Measurements from ENCODE around the gene SOX4. TPM values are rescaled to one million over a fixed set of nuclear protein-coding genes. Genes with fewer than 3 reads are reported as not detected.
"Not testable (repeated sequence)": the region's sequence is repeated elsewhere in the genome, so short reads cannot be mapped to it uniquely, and the experiment has no call there.

SOX4 gene
- under 1 TPM; 0.05 to 0.12 TPM for total RNA-seq

DNA sequence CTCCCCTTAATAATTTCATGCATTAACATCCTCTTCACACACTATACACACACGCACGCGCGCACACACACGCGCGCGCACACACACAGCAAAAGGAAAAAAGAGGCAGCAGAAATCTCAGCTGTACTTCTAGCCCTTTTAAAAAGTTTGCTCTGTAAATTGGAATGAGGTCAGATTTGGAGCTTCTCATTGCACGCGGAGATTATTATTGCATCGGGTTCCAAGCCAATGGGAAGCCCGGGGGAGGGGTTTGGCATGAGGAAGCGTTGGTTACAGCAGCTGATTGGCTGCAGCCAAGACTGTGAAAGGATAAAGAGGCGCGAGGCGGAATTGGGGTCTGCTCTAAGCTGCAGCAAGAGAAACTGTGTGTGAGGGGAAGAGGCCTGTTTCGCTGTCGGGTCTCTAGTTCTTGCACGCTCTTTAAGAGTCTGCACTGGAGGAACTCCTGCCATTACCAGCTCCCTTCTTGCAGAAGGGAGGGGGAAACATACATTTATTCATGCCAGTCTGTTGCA, at the start of gene SOX4:
Gene SOX4, plus strand, starts transcription at position 340 of the 515 bp plus-strand sequence. CDS start 784 bp downstream, outside the sequence.
- no peaks in the 10 kb centered on the region for H3K9me3 Mint-ChIP-seq
- H3K36me3 Mint-ChIP-seq: peaks cover 4% of the 10 kb centered on the region
- intact Hi-C loops (cut with micrococcal nuclease): loop anchor here (1.0 to 5.0 kb wide), 2 partner anchors 191 to 673 kb away; no protein-coding TSS in a partner anchor
- ChIA-PET POLR2A (no interaction called here), CTCF (interaction anchor here (0.6 to 8.8 kb wide), 2 partner anchors 595 to 1028 kb away, joined by 4 to 107 read pairs; no protein-coding TSS in a partner anchor)
- H3K4me3 Mint-ChIP-seq: peak within 1 kb of the TSS; percentile 76
- DNase-seq: peak; percentile 64
- H3K4me1 Mint-ChIP-seq (ENCODE audit: low read depth): peaks cover 19% of the 10 kb centered on the region
- H3K27ac Mint-ChIP-seq: peak within 1 kb of the TSS; percentile 33
- H3K27me3 Mint-ChIP-seq: peaks cover 44% of the 10 kb centered on the region

DNA sequence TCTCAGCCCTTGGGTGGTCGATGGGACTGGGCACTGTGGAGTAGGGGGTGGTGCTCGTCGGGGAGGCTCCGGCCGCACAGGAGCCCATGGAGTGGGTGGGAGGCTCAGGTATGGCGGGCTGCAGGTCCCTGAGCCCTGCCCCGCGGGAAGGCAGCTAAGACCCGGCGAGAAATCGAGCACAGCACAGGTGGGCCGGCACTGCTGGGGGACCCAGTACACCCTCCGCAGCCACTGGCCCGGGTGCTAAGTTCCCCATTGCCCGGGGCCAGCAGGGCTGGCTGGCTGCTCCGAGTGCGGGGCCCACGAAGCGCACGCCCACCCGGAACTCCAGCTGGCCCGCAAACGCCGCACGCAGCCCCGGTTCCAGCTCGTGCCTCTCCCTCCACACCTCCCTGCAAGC, 41.3 kb upstream of the SOX4 start:
- H3K27ac Mint-ChIP-seq; H3K27me3 Mint-ChIP-seq; H3K36me3 Mint-ChIP-seq; intact Hi-C loops (cut with micrococcal nuclease); POLR2A ChIA-PET; DNase-seq; H3K4me1 Mint-ChIP-seq (ENCODE audit: low read depth); CTCF ChIA-PET; H3K4me3 Mint-ChIP-seq: not testable (repeated sequence)
- H3K9me3 Mint-ChIP-seq: peaks cover 11% of the 10 kb centered on the region

DNA sequence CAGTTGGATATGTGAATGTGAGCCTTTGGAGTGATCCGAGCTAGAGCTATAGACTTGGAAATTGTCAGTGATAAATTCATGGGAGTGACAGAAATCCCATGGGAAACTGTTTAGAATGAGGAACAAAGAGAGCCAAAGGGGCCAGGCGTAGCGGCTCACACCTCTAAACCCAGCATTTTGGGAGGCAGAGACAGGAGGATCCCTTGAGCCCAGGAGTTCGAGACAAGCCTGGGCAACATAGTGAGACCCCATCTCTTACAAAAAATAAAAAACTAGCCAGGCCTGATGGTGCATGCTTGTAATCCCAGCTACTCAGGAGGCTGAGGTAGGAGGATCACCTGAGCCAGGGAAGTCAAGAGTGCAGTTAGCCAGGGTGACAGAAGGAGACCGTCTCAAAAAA, 39.3 kb upstream of the SOX4 start:
- H3K36me3 Mint-ChIP-seq: no peaks in the 10 kb centered on the region
- DNase-seq: no peak
- H3K4me1 Mint-ChIP-seq (ENCODE audit: low read depth): no peaks in the 10 kb centered on the region
- no peak overlapping the region for H3K27ac Mint-ChIP-seq
- intact Hi-C loops (cut with micrococcal nuclease): no loop called here
- H3K9me3 Mint-ChIP-seq: peaks cover 3% of the 10 kb centered on the region
- ChIA-PET POLR2A (no interaction called here), CTCF (no interaction called here)
- H3K27me3 Mint-ChIP-seq: no peaks in the 10 kb centered on the region
- H3K4me3 Mint-ChIP-seq: no peak overlapping the region

DNA sequence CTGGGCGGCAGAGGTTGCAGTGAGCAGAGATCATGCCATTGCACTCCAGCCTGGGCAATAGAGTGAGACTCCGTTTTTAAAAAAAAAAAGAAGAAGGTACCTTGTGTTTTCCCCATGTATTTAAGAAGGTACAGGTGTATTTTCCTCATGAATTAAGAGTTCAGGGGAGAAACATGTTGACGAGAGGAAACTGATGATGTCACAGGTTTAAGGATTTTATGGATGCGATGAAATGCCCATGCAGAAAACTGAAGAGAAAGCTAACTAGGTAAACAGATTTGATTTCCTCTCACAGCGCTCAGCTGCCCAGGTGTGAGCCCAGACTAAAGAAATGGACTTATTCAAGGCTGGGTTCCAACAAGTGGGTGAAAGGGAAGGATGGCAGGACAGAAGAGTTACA, 38.4 kb upstream of the SOX4 start:
- intact Hi-C loops (cut with micrococcal nuclease): no loop called here
- Mint-ChIP-seq H3K4me1 (ENCODE audit: low read depth) (no peaks in the 10 kb centered on the region), H3K4me3 (no peak overlapping the region), H3K27ac (no peak overlapping the region), H3K9me3 (no peaks in the 10 kb centered on the region), H3K27me3 (no peaks in the 10 kb centered on the region), H3K36me3 (no peaks in the 10 kb centered on the region)
- ChIA-PET POLR2A (no interaction called here), CTCF (no interaction called here)
- DNase-seq: no peak

DNA sequence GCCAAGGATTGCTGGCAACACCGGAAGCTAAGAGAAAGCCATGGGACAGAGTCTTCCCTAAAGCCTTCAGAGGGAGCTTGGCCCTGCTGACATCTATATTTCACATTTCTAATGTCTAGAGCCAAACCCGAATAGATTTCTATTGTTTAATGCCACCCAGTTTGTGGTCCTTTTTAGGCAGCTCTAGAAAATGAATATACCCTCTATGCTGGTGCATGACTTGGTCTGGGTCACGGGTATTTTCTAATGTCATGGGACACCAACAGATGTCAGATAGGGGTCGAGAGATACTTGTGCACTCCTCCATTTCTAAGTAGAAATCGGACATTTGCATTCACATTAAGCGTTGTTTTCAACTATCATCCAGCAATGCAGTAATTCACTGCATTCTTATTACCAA, 37.0 kb upstream of the SOX4 start:
- Mint-ChIP-seq H3K27ac (no peak overlapping the region), H3K4me1 (ENCODE audit: low read depth) (no peaks in the 10 kb centered on the region)
- intact Hi-C loops (cut with micrococcal nuclease): no loop called here

DNA sequence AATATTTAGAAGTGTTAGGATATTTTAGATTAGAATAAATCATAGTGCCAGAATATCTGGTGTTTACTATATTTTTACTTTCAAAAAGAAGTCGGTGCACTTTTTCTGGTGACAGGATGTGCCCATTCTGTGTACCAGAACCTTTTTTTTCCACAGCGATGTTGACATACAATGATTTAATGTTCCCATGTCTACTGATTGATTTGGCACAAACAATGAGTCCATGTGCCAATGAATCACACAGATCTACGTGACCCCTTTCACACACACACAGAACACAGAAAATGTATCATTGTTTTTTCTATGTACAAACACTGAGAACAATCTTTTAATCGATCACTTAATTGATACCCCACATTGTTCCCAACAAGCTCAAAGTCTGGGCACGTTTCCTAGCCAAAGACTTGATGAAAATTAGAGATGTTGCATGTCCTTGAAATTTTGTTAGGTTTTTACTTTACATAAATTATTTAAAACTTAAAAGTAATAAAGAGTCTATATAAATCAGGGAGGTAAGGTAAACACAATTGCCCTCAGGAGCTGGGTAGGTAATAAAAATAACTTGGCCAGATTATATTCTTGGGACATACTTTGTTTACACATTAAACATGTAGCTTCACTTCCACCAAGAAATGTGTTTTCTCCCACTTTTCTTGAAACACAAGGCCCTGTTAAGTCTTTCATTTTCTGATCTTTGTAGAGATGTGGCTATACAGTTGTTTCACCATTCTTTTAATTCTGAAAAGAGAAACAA, 36.4 kb upstream of the SOX4 start:
- Mint-ChIP-seq H3K27me3 (no peaks in the 10 kb centered on the region), H3K36me3 (no peaks in the 10 kb centered on the region), H3K9me3 (no peaks in the 10 kb centered on the region), H3K4me1 (ENCODE audit: low read depth) (no peaks in the 10 kb centered on the region), H3K27ac (no peak overlapping the region), H3K4me3 (no peak overlapping the region)
- DNase-seq: no peak
- POLR2A ChIA-PET: no interaction called here
- intact Hi-C loops (cut with micrococcal nuclease): no loop called here
- CTCF ChIA-PET: no interaction called here

More for the DNA sequence above, 37.0 kb upstream of the SOX4 start:
- DNase-seq: no peak
- CTCF ChIA-PET: no interaction called here
- POLR2A ChIA-PET: no interaction called here
- H3K9me3 Mint-ChIP-seq: no peaks in the 10 kb centered on the region
- no peaks in the 10 kb centered on the region for H3K36me3 Mint-ChIP-seq
- H3K4me3 Mint-ChIP-seq: no peak overlapping the region
- no peaks in the 10 kb centered on the region for H3K27me3 Mint-ChIP-seq

DNA sequence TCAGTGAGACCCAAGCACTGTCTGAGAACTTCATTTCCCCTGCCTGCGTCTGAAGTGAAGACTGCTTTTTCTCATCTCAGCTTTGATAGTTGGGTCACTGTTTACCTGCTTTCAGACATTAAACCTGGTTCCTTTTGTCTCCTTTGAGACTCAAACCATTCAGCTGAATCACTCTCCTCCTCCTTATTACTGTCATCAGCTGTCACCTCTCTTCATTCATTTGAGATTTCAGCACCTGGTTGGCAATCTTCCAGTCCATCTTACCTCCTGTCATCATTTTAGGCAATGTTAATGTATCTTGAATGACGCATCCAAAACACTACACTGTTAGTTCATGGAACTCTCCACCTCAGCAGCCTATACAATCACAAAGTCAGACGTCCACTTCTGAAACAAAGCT, 34.3 kb upstream of the SOX4 start:
- DNase-seq: no peak
- POLR2A ChIA-PET: no interaction called here
- H3K4me1 Mint-ChIP-seq (ENCODE audit: low read depth): no peaks in the 10 kb centered on the region
- no peak overlapping the region for H3K4me3 Mint-ChIP-seq
- no peaks in the 10 kb centered on the region for H3K27me3 Mint-ChIP-seq
- CTCF ChIA-PET: no interaction called here
- H3K27ac Mint-ChIP-seq: no peak overlapping the region
- H3K36me3 Mint-ChIP-seq: no peaks in the 10 kb centered on the region
- intact Hi-C loops (cut with micrococcal nuclease): no loop called here
- no peaks in the 10 kb centered on the region for H3K9me3 Mint-ChIP-seq

DNA sequence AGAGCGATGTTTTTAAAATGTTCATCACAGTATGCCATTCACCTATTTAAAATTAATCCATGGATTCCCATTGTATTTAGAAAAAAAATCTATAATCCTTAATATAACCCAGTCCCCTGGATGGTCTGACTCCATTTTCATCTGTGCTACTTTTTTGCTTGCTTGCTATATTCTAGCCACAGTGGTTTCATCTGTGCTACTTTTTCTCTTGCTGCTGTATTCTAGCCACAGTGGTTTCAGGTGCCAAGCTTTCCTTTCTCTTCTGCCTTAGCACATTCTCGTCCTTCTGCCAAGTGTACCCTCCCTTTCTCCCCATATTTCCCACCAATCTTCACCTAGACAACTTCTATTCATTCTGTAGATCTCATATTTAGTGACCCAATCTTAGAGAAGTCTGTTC, 33.3 kb upstream of the SOX4 start:
- no peak for DNase-seq
- Mint-ChIP-seq H3K9me3 (no peaks in the 10 kb centered on the region), H3K27ac (no peak overlapping the region), H3K4me3 (no peak overlapping the region), H3K36me3 (no peaks in the 10 kb centered on the region), H3K4me1 (ENCODE audit: low read depth) (no peaks in the 10 kb centered on the region), H3K27me3 (no peaks in the 10 kb centered on the region)
- intact Hi-C loops (cut with micrococcal nuclease): no loop called here
- ChIA-PET POLR2A (no interaction called here), CTCF (no interaction called here)

DNA sequence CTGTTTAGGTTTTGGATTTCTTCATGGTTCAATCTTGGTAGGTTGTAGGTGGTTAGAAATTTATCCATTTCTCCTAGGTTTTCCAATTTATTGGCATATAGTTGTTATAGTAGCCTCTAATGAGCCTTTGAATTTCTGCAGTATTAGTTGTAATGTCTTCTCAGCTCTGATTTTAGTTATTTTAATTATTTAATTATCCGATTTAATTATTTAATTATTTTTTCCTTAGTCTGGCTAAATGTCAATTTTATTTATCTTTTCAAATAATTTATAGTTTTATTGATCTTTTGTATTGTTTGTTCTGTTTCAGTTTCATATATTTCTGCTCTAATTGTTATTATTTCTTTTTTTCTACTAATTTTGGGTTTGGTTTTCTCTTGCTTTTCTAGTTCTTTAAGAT, 28.1 kb upstream of the SOX4 start:
- H3K4me3 Mint-ChIP-seq: no peak overlapping the region
- no peaks in the 10 kb centered on the region for H3K9me3 Mint-ChIP-seq
- DNase-seq: no peak
- intact Hi-C loops (cut with micrococcal nuclease): no loop called here
- no peaks in the 10 kb centered on the region for H3K36me3 Mint-ChIP-seq
- H3K27ac Mint-ChIP-seq: no peak overlapping the region
- no peaks in the 10 kb centered on the region for H3K4me1 Mint-ChIP-seq (ENCODE audit: low read depth)
- H3K27me3 Mint-ChIP-seq: peaks cover 9% of the 10 kb centered on the region
- POLR2A ChIA-PET: no interaction called here
- CTCF ChIA-PET: no interaction called here

DNA sequence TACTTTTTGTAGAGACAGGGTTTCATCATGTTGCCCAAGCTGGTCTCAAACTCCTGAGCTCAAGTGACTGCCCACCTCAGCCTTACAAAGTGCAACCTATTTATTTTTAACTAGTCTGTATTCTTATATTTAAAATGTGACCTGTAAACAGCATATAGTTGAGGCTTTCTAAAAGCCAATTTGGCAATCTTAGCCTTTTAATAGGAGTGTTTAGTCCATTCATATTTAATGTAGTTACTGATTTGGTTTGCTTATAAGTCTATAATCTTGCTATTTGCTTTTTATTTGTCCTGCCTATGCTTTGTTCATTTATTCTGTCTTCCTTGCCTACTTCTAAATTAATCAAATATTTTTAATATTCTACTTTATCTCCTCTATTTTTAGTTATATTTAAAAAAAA, 15.0 kb upstream of the SOX4 start:
- peaks cover 5% of the 10 kb centered on the region for H3K27me3 Mint-ChIP-seq
- POLR2A ChIA-PET: no interaction called here

DNA sequence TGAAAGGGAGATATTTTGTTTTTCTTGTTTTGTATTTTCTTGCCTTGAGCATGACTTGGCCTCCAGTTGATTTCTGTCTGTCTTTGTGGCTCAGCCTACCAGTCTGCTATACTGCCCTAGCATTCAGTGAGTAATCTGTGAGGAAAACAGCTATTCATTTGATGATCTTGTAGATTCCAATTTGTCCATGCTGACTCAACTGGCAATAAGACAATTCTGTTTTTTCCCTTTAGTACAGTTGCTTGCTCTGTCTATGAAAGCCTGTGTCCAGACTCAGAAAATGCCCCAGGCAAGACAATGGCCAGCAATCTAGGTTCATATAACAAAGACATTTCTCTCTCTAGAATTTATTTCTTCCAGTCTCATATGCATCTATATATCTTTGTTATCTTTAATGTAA, 10.9 kb upstream of the SOX4 start:
- Mint-ChIP-seq H3K4me1 (ENCODE audit: low read depth) (peaks cover 5% of the 10 kb centered on the region), H3K9me3 (peaks cover 11% of the 10 kb centered on the region), H3K27me3 (peaks cover 20% of the 10 kb centered on the region), H3K27ac (no peak overlapping the region), H3K36me3 (peaks cover 2% of the 10 kb centered on the region), H3K4me3 (no peak overlapping the region)
- POLR2A ChIA-PET: no interaction called here
- CTCF ChIA-PET: no interaction called here
- intact Hi-C loops (cut with micrococcal nuclease): loop anchor here (10.0 kb wide), 2 partner anchors 208 to 318 kb away; no protein-coding TSS in a partner anchor
- no peak for DNase-seq

More for the DNA sequence above, 15.0 kb upstream of the SOX4 start:
- DNase-seq: no peak
- intact Hi-C loops (cut with micrococcal nuclease): no loop called here
- H3K9me3 Mint-ChIP-seq: peaks cover 13% of the 10 kb centered on the region
- CTCF ChIA-PET: no interaction called here
- peaks cover 2% of the 10 kb centered on the region for H3K36me3 Mint-ChIP-seq
- no peak overlapping the region for H3K27ac Mint-ChIP-seq
- no peak overlapping the region for H3K4me3 Mint-ChIP-seq
- H3K4me1 Mint-ChIP-seq (ENCODE audit: low read depth): no peaks in the 10 kb centered on the region

DNA sequence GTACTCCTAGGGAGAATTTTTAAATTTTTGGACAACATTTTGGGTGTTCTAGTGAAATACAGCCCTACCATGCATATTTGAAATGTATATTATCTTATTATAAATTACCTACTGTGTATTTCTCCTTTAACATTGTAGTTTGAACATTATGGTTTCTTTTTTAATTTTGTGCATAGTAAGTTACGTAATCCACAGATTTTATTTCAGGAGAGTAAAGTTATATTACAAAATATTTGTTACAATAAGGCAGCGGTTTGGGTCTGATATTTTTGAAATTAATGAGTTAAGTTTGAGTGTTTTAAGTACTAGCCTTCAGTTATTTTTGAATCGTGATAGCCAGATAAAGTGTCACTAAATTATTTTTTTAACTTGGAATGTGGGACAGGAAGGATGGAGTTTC, 7.3 kb upstream of the SOX4 start:
- Mint-ChIP-seq H3K27ac (no peak overlapping the region), H3K4me1 (ENCODE audit: low read depth) (peaks cover 12% of the 10 kb centered on the region), H3K27me3 (peaks cover 42% of the 10 kb centered on the region), H3K9me3 (peaks cover 8% of the 10 kb centered on the region), H3K4me3 (no peak overlapping the region), H3K36me3 (peaks cover 2% of the 10 kb centered on the region)
- ChIA-PET POLR2A (no interaction called here), CTCF (no interaction called here)
- DNase-seq: no peak
- intact Hi-C loops (cut with micrococcal nuclease): loop anchor here (5.0 to 10.0 kb wide), 3 partner anchors 211 to 1004 kb away; no protein-coding TSS in a partner anchor

DNA sequence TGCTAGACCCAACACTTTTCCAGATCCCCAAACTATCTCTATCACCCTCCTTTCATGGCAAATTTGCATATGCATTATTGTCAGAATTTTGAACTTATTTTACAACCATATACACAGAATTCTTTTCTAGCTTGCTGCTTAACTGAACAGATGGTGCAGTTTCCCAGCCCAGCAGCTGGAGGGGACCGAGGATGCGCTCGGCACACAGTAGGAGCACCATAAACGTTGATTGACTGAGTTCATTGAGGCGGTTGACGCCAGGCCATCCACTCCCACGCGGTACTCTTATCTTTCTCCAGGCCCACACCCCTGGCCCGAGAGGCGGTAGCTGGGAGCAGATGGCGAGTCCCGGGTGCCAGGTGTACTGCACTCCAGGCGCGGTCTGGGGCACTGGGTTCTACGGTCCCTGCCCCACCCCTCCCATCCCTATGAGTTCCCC, 6.8 kb upstream of the SOX4 start:
- DNase-seq: no peak
- H3K4me1 Mint-ChIP-seq (ENCODE audit: low read depth): peaks cover 12% of the 10 kb centered on the region
- H3K4me3 Mint-ChIP-seq: no peak overlapping the region
- H3K27me3 Mint-ChIP-seq: peaks cover 42% of the 10 kb centered on the region
- peaks cover 8% of the 10 kb centered on the region for H3K9me3 Mint-ChIP-seq
- intact Hi-C loops (cut with micrococcal nuclease): loop anchor here (5.0 to 10.0 kb wide), 3 partner anchors 212 to 1004 kb away; no protein-coding TSS in a partner anchor
- H3K36me3 Mint-ChIP-seq: peaks cover 2% of the 10 kb centered on the region
- ChIA-PET POLR2A (interaction anchor here (1.4 to 1.6 kb wide), 2 partner anchors 48 to 184 kb away, joined by 4 read pairs; no protein-coding TSS in a partner anchor), CTCF (no interaction called here)
- H3K27ac Mint-ChIP-seq: no peak overlapping the region

Measured in activated CD4-positive, alpha-beta memory T cell treated with anti-CD3 and anti-CD28 coated beads for 36 hours (primary cell).